Measurements from ENCODE around the gene TUT4.

The TUT4 gene

GRCh38 chr1:52572387-52572786 is 19.5 kb upstream of the TUT4 start:
- no peak for TF ChIP-seq POLR2AphosphoS5 (IDR thresholded peaks at IDR 0.05; ENCODE audit: low read depth, low read length)
- no peak for TF ChIP-seq FOXP2 (optimal IDR thresholded peaks at IDR 0.05; ENCODE audit: borderline replicate concordance, extremely low read depth, extremely low read length, insufficient read depth)
- no peak for TF ChIP-seq SIN3A (IDR thresholded peaks at IDR 0.05; ENCODE audit: borderline replicate concordance, insufficient read depth, low read length)
- TF ChIP-seq, protein P1, sequence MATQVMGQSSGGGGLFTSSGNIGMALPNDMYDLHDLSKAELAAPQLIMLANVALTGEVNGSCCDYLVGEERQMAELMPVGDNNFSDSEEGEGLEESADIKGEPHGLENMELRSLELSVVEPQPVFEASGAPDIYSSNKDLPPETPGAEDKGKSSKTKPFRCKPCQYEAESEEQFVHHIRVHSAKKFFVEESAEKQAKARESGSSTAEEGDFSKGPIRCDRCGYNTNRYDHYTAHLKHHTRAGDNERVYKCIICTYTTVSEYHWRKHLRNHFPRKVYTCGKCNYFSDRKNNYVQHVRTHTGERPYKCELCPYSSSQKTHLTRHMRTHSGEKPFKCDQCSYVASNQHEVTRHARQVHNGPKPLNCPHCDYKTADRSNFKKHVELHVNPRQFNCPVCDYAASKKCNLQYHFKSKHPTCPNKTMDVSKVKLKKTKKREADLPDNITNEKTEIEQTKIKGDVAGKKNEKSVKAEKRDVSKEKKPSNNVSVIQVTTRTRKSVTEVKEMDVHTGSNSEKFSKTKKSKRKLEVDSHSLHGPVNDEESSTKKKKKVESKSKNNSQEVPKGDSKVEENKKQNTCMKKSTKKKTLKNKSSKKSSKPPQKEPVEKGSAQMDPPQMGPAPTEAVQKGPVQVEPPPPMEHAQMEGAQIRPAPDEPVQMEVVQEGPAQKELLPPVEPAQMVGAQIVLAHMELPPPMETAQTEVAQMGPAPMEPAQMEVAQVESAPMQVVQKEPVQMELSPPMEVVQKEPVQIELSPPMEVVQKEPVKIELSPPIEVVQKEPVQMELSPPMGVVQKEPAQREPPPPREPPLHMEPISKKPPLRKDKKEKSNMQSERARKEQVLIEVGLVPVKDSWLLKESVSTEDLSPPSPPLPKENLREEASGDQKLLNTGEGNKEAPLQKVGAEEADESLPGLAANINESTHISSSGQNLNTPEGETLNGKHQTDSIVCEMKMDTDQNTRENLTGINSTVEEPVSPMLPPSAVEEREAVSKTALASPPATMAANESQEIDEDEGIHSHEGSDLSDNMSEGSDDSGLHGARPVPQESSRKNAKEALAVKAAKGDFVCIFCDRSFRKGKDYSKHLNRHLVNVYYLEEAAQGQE (IDR thresholded peaks at IDR 0.05; ENCODE audit: insufficient read depth in 1 of 2, low read depth in 2 of 2, low read length in 2 of 2), result no peak
- no peak for TF ChIP-seq TAF1 (IDR thresholded peaks at IDR 0.05; ENCODE audit: borderline replicate concordance, insufficient read depth, low read length)

DNA sequence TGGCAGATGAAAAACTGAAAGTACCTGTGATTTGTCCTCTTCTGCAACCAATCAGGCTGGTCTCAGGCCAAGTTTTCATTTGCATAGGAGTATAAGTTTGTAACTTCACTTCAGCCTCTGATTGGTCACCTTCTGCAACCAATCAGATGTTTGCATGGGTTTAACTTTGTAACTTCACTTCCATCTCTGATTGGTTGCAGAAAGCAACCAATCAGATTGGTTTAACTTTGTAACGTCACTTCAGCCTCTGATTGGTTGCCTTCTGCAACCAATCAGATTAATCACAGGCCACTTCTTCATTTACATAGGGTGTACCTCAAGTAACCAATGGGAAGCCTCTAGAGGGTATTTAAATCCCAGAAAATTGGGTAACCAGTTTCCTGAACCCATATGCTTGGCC is 18.9 kb upstream of the TUT4 start:
- TF ChIP-seq POLR2AphosphoS5 (IDR thresholded peaks at IDR 0.05; ENCODE audit: low read depth, low read length) (no peak), FOXP2 (optimal IDR thresholded peaks at IDR 0.05; ENCODE audit: borderline replicate concordance, extremely low read depth, extremely low read length, insufficient read depth) (no peak), SIN3A (IDR thresholded peaks at IDR 0.05; ENCODE audit: borderline replicate concordance, insufficient read depth, low read length) (no peak), TAF1 (IDR thresholded peaks at IDR 0.05; ENCODE audit: borderline replicate concordance, insufficient read depth, low read length) (no peak)
- TF ChIP-seq, protein P1 (IDR thresholded peaks at IDR 0.05; ENCODE audit: insufficient read depth in 1 of 2, low read depth in 2 of 2, low read length in 2 of 2), result no peak

GRCh38 chr1:52569449-52570210 is 16.7 kb upstream of the TUT4 start:
- TF ChIP-seq POLR2AphosphoS5 (IDR thresholded peaks at IDR 0.05; ENCODE audit: low read depth, low read length) (no peak), TAF1 (IDR thresholded peaks at IDR 0.05; ENCODE audit: borderline replicate concordance, insufficient read depth, low read length) (no peak), FOXP2 (optimal IDR thresholded peaks at IDR 0.05; ENCODE audit: borderline replicate concordance, extremely low read depth, extremely low read length, insufficient read depth) (no peak)
- TF ChIP-seq, protein P1 (IDR thresholded peaks at IDR 0.05; ENCODE audit: insufficient read depth in 1 of 2, low read depth in 2 of 2, low read length in 2 of 2), result no peak

DNA sequence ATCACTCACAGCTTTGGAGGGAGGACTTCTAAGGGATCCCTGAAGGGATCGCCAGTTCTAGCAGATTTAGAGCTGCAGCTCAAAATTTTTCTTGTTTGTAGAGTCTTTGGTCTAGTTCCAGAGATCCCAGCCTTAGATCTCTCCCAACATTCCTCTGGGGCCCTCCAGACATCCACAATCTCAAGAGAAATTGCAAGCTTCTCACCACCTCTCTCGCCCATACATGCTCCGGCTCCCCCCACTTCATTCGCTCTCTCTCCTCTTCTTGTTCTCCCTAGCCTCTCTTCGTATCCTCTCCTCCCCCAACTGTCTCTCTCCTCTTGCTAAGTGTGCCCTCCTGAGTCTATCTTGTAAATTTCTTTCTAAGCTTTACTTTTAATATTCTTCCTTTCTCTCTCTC is 15.1 kb upstream of the TUT4 start:
- TF ChIP-seq, protein P1 (IDR thresholded peaks at IDR 0.05; ENCODE audit: insufficient read depth in 1 of 2, low read depth in 2 of 2, low read length in 2 of 2), result no peak
- no peak for TF ChIP-seq POLR2AphosphoS5 (IDR thresholded peaks at IDR 0.05; ENCODE audit: low read depth, low read length)
- TF ChIP-seq TAF1 (IDR thresholded peaks at IDR 0.05; ENCODE audit: borderline replicate concordance, insufficient read depth, low read length), result no peak
- TF ChIP-seq SIN3A (IDR thresholded peaks at IDR 0.05; ENCODE audit: borderline replicate concordance, insufficient read depth, low read length), result no peak
- TF ChIP-seq FOXP2 (optimal IDR thresholded peaks at IDR 0.05; ENCODE audit: borderline replicate concordance, extremely low read depth, extremely low read length, insufficient read depth), result no peak

Measured in PFSK-1 (cell line).